Activated CD8-positive, alpha-beta memory T cell treated with anti-CD3 and anti-CD28 coated beads, Interleukin-2, amount 10 ng/mL, durations not matched to agents 7 days and 5 days (primary cell): ENCODE data around the gene NDUFS3. TPM values are rescaled to one million over a fixed set of nuclear protein-coding genes. Genes with fewer than 3 reads are reported as not detected.
"Not testable (repeated sequence)": the region's sequence is repeated elsewhere in the genome, so short reads cannot be mapped to it uniquely, and the experiment has no call there.

Experiments
- ATAC-seq: fragments of 150-1000 bp; cut with Tn5 transposase; one replicate; pipeline ENCODE4 v1.10.0; 2021; ENCODE audit warnings: moderate library complexity
- CTCF ChIA-PET: fragments of 350-600 bp; sonication (Branson Sonifier 250); formaldehyde crosslinking; loops from one replicate; lab custom pipeline; 2021; ENCODE audit warnings: antibody characterized with exemption; lab: Charles Lee
- DNase-seq: peaks from one replicate; pipeline ENCODE4 v3.0.0-alpha.2; 2020
- H3K27ac Mint-ChIP-seq: one replicate; pipeline ENCODE4 v1.8.0; 2021; ENCODE audit warnings: mild to moderate bottlenecking, mixed read lengths
- H3K27me3 Mint-ChIP-seq: one replicate; pipeline ENCODE4 v1.8.0; 2021; ENCODE audit warnings: mixed read lengths
- H3K36me3 Mint-ChIP-seq: one replicate; pipeline ENCODE4 v1.8.0; 2021; ENCODE audit warnings: mild to moderate bottlenecking, mixed read lengths
- H3K4me1 Mint-ChIP-seq: one replicate; pipeline ENCODE4 v1.8.0; 2021; ENCODE audit warnings: mixed read lengths
- H3K4me3 Mint-ChIP-seq: one replicate; pipeline ENCODE4 v1.8.0; 2021; ENCODE audit warnings: mild to moderate bottlenecking, moderate library complexity, mixed read lengths
- H3K9me3 Mint-ChIP-seq: one replicate; pipeline ENCODE4 v1.8.0; 2022; ENCODE audit warnings: low read depth, mixed read lengths
- total RNA-seq, 2 experiments: library from RNA; stranded (reverse); gene quantifications; one replicate each; pipeline ENCODE4 v1.2.3, GENCODE V29; 2021

NDUFS3 gene
- total RNA-seq, 2 experiments from 2014 or later: 110 to 127 TPM

DNA sequence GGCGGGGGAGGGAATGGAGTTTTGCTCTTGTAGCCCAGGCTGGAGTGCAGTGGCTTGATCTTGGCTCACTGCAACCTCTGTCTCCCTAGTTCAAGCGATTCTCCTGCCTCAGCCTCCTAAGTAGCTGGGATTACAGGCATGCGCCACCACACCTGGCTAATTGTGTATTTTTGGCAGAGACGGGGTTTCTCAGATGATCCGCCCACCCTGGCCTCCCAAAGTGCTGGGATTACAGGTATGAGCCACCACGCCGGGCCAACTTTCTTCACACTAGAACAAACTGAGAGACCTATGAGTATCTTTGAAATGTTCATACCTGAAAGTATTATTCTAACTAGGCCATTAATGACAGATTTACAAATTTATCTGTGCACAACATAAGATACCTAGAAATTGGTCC, 32.6 kb upstream of the NDUFS3 start:
- H3K27ac Mint-ChIP-seq, ATAC-seq, H3K9me3 Mint-ChIP-seq, DNase-seq, CTCF ChIA-PET, H3K27me3 Mint-ChIP-seq, H3K4me3 Mint-ChIP-seq: not testable (repeated sequence)
- Mint-ChIP-seq H3K4me1 (peaks cover 54% of the 10 kb centered on the region), H3K36me3 (peaks cover 20% of the 10 kb centered on the region)

DNA sequence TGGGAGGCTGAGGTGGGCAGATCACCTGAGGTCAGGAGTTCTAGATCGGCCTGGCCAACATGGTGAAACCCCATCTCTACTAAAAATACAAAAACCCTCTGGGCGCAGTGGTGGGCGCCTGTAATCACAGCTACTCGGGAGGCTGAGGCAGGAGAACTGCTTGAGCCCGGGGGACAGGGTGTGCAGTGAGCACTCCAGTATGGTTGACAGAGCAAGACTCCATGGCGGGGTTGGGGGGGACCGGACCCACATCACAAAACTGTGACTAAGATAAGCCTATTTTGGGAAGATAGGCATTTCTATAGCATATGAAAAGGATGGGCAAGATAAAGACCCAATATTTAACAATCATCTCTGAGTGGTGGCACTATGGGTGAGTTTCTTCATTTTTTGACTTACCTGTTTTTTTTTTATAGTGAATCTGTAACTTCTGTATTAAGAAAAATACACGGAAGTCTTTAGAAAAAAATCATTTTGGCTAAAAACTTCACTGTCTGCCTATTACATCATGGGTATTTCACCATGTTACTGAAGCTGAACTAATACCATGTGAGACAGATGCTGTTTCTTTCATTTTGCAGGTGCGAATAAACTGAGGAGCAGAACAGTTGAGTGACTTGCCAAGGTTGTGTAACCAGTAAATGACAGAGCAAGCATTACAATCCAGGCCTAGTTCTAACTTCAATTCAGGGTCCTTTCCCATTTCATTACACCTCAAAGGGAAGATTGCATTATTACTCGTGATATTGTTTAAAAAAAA, 28.4 kb upstream of the NDUFS3 start:
- ATAC-seq (no peak), DNase-seq (no peak)
- Mint-ChIP-seq H3K4me3 (peak overlapping the region; percentile 90), H3K36me3 (peaks cover 20% of the 10 kb centered on the region), H3K27me3 (no peaks in the 10 kb centered on the region), H3K27ac (peak overlapping the region; percentile 92), H3K4me1 (peaks cover 48% of the 10 kb centered on the region), H3K9me3 (no peaks in the 10 kb centered on the region)
- CTCF ChIA-PET: interaction anchor here (1.3 to 4.0 kb wide), 4 partner anchors 10 to 158 kb away, joined by 3 to 19 read pairs (median 7); partner anchors contain the start of genes KBTBD4 and NDUFS3

DNA sequence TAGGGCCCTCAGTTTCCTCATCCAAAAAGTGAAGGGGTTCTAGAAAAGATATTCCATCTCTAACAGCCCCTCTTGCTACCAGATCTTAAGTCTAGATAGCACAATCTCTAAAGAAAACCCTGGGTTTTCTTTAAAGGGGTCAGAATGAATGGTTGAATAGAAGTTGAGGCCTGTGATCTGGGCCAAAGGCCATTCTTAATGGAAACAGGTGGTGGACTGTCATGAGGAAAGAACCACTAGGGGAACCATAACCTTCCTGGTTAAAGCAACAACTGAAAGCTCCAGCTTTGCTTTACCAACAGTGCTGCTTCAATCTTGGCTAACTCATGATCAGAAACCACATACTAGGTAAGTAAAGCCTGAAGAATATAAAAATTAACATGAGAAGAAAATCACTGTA, 27.8 kb upstream of the NDUFS3 start:
- ATAC-seq (no peak), DNase-seq (no peak)
- Mint-ChIP-seq H3K36me3 (peaks cover 20% of the 10 kb centered on the region), H3K27ac (peak overlapping the region; percentile 92), H3K9me3 (no peaks in the 10 kb centered on the region), H3K27me3 (no peaks in the 10 kb centered on the region), H3K4me1 (peaks cover 48% of the 10 kb centered on the region), H3K4me3 (peak overlapping the region; percentile 90)
- CTCF ChIA-PET: interaction anchor here (0.7 to 4.0 kb wide), 11 partner anchors 10 to 516 kb away, joined by 3 to 48 read pairs (median 4); partner anchors contain the start of genes KBTBD4, NDUFS3 and PTPMT1

DNA sequence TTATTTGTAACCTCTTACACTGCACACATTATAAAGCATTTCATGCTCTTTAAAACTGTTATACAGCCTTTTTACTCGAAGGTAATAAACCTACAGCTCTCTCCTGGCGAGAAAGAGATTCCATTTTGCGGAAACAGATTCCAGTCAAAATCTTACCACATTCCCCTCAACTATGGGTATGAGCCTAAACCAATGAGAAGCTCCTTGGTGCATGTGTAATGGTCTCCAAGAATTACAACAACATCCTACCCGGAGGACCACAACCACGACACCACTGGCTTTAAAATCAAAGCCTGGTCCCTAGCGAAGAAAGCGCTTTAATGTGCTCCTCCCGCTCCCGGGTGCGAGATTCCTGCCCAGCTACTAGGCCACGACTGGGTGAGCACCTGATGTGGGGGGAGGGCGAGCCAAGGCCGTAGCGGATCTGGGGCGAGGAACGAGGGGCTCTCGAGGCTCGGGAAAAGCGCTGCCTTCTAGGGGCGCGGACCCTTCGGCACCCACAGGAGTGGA, 26.8 kb upstream of the NDUFS3 start:
- Mint-ChIP-seq H3K27me3 (no peaks in the 10 kb centered on the region), H3K9me3 (no peaks in the 10 kb centered on the region), H3K36me3 (peaks cover 15% of the 10 kb centered on the region), H3K4me1 (peaks cover 43% of the 10 kb centered on the region), H3K27ac (peak overlapping the region; percentile 92), H3K4me3 (peak overlapping the region; percentile 90)
- DNase-seq (peak; percentile 55), ATAC-seq (peak; percentile 0)
- CTCF ChIA-PET: interaction anchor here (0.7 to 4.0 kb wide), 15 partner anchors 11 to 515 kb away, joined by 3 to 48 read pairs (median 4); partner anchors contain the start of genes AGBL2, KBTBD4, NDUFS3 and PTPMT1

DNA sequence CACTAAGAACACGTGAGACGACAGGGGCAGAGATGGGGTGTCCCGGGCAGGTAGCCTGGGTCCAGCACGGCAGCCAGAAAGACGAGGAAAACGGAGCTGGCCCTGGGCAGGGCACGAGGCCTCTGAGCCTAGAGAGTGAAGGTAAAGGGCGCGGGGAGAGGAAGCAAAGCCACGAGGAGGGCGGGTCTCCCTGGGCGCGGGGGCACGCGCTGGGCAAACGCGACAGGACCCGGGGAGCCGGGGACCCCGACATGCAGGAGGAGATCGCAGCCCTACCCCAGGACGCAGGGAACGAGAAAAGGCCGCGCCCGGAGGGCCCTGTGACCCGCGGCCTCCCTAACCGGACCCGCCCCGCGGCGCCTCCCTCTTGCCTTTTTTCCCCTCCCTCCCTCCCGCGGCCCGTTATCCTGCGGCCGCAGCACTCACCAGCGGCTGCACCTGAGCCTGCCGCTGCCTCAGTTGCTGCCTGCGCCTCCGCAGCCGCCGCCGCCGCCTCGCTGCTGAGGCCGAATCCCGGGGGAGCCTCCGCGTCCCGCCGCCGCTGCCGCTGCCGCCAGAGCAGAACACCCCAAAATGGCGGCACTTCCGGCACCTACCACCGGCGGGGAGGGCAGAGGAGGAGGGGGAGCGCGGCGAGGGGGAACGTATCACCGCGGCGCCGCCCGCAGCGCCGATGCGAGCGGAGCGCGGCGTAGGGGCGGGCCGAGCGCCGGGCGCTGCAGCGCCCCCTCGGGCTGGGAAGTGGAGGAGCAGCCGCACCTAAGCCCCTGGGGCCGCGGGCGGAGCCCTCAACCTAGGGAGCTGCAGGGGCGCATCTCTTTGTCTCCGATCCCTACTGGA, 26.1 kb upstream of the NDUFS3 start, which contains the start of gene CELF1:
TSS of gene CELF1 (minus strand) at position 567 of the 840 bp plus-strand sequence. CDS start 53,609 bp downstream, outside the sequence.
- Mint-ChIP-seq H3K4me1 (peaks cover 39% of the 10 kb centered on the region), H3K9me3 (no peaks in the 10 kb centered on the region), H3K27ac (peak within 1 kb of the TSS; percentile 92), H3K27me3 (no peaks in the 10 kb centered on the region), H3K4me3 (peak within 1 kb of the TSS; percentile 90), H3K36me3 (peaks cover 14% of the 10 kb centered on the region)
- ATAC-seq (peak; percentile 92), DNase-seq (peak; percentile 95)
- CTCF ChIA-PET: interaction anchor here (0.6 to 4.0 kb wide), 22 partner anchors 12 to 338 kb away, joined by 3 to 48 read pairs (median 3); partner anchors contain the start of genes AGBL2, DDB2, KBTBD4 and NDUFS3

DNA sequence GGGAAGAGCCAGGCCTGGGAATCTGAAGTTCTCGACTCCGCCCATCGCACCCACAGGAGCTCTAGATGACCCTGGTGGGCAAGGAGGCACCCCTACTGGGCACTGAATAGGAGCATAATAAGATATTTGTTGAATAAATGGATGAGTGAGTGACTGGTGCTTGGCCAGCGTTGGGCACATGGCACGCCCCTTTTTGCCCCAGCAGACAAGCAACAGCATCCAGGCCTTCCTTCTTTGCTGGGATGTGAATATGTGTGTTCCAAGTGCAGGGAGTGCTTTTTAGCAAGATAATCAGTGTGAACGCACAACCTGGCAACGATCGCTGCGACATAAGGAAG, 25.5 kb upstream of the NDUFS3 start:
- Mint-ChIP-seq H3K4me3 (peak overlapping the region; percentile 90), H3K36me3 (peaks cover 11% of the 10 kb centered on the region), H3K27me3 (no peaks in the 10 kb centered on the region), H3K4me1 (peaks cover 35% of the 10 kb centered on the region), H3K27ac (peak overlapping the region; percentile 29), H3K9me3 (no peaks in the 10 kb centered on the region)
- peak; percentile 31 for ATAC-seq
- CTCF ChIA-PET: interaction anchor here (0.6 to 4.0 kb wide), 17 partner anchors 12 to 339 kb away, joined by 3 to 48 read pairs (median 3); partner anchors contain the start of genes AGBL2, DDB2, KBTBD4 and NDUFS3
- DNase-seq: no peak

DNA sequence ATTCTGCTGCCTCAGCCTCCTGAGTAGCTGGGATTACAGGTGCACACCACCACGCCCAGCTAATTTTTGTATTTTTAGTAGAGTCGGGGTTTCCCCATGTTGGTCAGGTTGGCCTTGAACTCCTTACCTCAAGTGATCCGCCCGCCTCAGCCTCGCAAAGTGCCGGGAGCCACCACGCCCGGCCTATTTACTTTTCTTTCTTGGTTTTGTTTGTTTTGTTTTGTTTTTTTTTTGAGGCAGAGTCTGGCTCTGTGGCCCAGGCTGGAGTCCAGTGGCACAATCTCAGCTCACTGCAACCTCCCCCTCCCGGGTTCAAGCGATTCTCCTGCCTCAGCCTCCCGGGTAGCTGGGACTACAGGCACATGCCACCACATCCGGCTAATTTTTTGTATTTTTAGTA, 21.9 kb upstream of the NDUFS3 start:
- not testable (repeated sequence) for H3K9me3 Mint-ChIP-seq, H3K4me1 Mint-ChIP-seq, H3K27me3 Mint-ChIP-seq, DNase-seq, H3K4me3 Mint-ChIP-seq, ATAC-seq, H3K36me3 Mint-ChIP-seq, H3K27ac Mint-ChIP-seq
- CTCF ChIA-PET: interaction anchor here (2.5 kb wide), 1 partner anchor 7 kb away, joined by 10 read pairs; no protein-coding TSS in a partner anchor

DNA sequence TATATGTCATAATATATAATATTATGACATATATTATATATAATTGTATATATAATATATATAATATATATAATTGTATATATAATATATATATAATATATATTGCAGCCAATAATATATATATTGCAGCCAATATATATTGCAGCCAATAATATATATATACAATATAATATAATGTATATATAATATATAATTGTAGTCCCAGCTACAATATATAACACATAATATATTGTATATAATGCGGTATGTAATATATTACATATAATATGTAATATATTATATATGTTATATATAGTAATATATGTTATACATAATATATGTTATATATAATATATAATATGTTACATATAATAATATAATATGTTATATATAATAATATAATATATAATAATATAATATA, 20.2 kb upstream of the NDUFS3 start:
- Mint-ChIP-seq H3K27me3 (no peaks in the 10 kb centered on the region), H3K4me1 (peaks cover 8% of the 10 kb centered on the region), H3K27ac (no peak overlapping the region), H3K36me3 (no peaks in the 10 kb centered on the region), H3K4me3 (no peak overlapping the region), H3K9me3 (no peaks in the 10 kb centered on the region)
- CTCF ChIA-PET: no interaction called here
- DNase-seq (no peak), ATAC-seq (no peak)

DNA sequence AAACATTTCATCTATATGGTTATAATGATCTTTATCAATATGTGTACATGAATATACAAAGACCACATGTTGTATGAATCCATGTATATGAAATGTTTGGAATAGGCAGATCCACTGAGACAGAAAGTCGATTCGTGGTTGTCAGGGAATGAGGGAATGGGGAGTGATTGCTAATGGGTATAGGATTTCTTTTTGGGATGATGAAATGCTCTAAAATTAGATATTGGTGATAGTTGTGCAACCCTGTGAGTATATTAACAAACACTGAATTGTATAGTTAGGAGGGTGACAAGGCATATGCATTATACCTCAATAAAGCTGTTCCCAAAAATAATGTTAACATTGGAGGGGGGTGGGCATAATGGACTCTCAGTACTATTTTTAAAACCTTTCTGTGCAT, 18.4 kb upstream of the NDUFS3 start:
- H3K4me1 Mint-ChIP-seq: peaks cover 14% of the 10 kb centered on the region
- H3K27me3 Mint-ChIP-seq: no peaks in the 10 kb centered on the region
- H3K36me3 Mint-ChIP-seq: no peaks in the 10 kb centered on the region
- DNase-seq: no peak
- H3K4me3 Mint-ChIP-seq: no peak overlapping the region
- CTCF ChIA-PET: interaction anchor here (1.5 kb wide), 1 partner anchor 187 kb away, joined by 4 read pairs; no protein-coding TSS in a partner anchor
- no peak overlapping the region for H3K27ac Mint-ChIP-seq
- ATAC-seq: no peak
- no peaks in the 10 kb centered on the region for H3K9me3 Mint-ChIP-seq

DNA sequence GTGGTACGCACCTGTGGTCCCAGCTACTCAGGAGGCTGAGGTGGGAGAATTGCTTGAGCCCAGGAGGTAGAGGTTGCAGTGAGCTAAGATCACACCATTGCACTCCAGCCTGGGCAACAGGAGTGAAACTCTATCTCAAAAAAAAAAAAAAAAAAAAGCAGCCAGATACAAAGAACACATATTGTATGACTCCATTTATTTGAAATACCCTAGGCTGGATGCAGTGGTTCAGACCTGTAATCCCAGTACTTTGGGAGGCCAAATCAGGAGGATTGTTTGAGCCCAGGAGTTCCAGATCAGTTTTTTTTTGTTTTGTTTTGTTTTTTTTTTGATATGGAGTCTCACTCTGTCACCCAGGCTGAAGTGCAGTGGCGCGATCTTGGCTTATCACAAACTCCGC, 16.5 kb upstream of the NDUFS3 start:
- ATAC-seq, H3K9me3 Mint-ChIP-seq, H3K27ac Mint-ChIP-seq, H3K4me3 Mint-ChIP-seq, H3K27me3 Mint-ChIP-seq, DNase-seq, H3K36me3 Mint-ChIP-seq, CTCF ChIA-PET: not testable (repeated sequence)
- peaks cover 24% of the 10 kb centered on the region for H3K4me1 Mint-ChIP-seq

DNA sequence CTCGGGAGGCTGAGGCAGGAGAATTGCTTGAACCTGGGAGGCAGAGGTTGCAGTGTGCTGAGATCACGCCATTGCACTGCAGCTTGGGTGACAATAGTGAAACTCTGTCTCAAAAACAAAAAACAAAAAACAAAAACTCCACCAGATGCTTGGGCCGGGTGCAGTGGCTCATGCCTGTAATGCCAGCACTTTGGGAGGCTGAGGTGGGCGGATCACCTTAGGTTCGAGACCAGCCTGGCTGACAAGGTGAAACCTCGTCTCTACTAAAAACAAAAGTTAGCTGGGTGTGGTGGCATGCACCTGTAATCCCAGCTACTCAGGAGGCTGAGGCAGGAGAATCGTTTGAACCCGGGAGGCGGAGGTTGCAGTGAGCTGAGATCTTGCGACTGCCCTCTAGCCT, 14.5 kb upstream of the NDUFS3 start:
- Mint-ChIP-seq H3K4me1 (peaks cover 26% of the 10 kb centered on the region), H3K4me3 (peak overlapping the region; percentile 80), H3K27ac (peak overlapping the region; percentile 15)
- not testable (repeated sequence) for ATAC-seq, H3K9me3 Mint-ChIP-seq, H3K36me3 Mint-ChIP-seq, DNase-seq, H3K27me3 Mint-ChIP-seq
- CTCF ChIA-PET: interaction anchor here (0.6 to 4.0 kb wide), 7 partner anchors 8 to 951 kb away, joined by 3 to 48 read pairs (median 5); partner anchors contain the start of genes CELF1, KBTBD4 and NDUFS3

DNA sequence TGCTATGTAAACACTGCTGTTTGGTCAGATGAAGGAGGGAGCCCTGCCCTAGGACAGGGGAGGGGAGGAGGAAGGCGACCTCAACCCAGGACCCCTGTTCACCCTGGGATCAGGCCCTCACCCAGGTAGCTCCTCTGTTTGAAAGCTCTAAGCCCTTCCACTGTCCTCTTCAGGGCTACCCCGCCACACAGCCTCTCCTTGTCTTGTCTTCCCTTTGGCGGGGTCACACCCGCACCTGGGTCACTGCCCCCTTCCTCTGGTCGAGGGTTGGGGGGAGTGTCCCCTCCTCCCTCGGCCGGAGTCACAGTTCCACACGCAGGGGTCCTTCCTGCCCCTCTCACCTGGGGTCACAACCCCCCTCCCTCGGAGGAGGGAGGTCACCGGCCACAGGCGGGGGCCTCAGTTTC, 13.9 kb upstream of the NDUFS3 start:
- ATAC-seq (peak; percentile 10), DNase-seq (no peak)
- H3K27me3 Mint-ChIP-seq: no peaks in the 10 kb centered on the region
- H3K36me3 Mint-ChIP-seq: peaks cover 9% of the 10 kb centered on the region
- H3K9me3 Mint-ChIP-seq: no peaks in the 10 kb centered on the region
- CTCF ChIA-PET: interaction anchor here (0.5 to 4.0 kb wide), 8 partner anchors 8 to 199 kb away, joined by 3 to 48 read pairs (median 4); partner anchors contain the start of genes CELF1, KBTBD4 and NDUFS3
- peaks cover 29% of the 10 kb centered on the region for H3K4me1 Mint-ChIP-seq
- peak overlapping the region; percentile 82 for H3K27ac Mint-ChIP-seq
- peak overlapping the region; percentile 80 for H3K4me3 Mint-ChIP-seq
